ENCODE measurements around the gene MRNIP. TPM values are rescaled to one million over a fixed set of nuclear protein-coding genes. Genes with fewer than 3 reads are reported as not detected.
A peak's percentile ranks its signal among the peaks of the same experiment; 100 is the strongest.

The MRNIP gene
- total RNA-seq, 1 donor from 2014 or later = 11.8 TPM

GRCh38 chr5:179867476-179867875, 8.9 kb upstream of the MRNIP start:
- DNase-seq (ENCODE audit: low read depth) (no peak), FAIRE-seq (no peak)
- no peak overlapping the region for H3K4me3 ChIP-seq (ENCODE audit: low read depth, low read length)
- no peak for TF ChIP-seq CTCF (IDR thresholded peaks at IDR 0.05; ENCODE audit: insufficient read depth, low read length, severe bottlenecking)
- H3K27me3 ChIP-seq (ENCODE audit: control insufficient read depth, insufficient read depth, low read length) = no peaks in the 10 kb centered on the region
- peaks cover 41% of the 10 kb centered on the region for H3K36me3 ChIP-seq (ENCODE audit: control insufficient read depth, insufficient read depth, low read length)

GRCh38 chr5:179867079-179867465, 8.5 kb upstream of the MRNIP start:
- no peak for FAIRE-seq
- no peak for TF ChIP-seq CTCF (IDR thresholded peaks at IDR 0.05; ENCODE audit: insufficient read depth, low read length, severe bottlenecking)
- Histone ChIP-seq H3K27me3 (ENCODE audit: control insufficient read depth, insufficient read depth, low read length) (no peaks in the 10 kb centered on the region), H3K36me3 (ENCODE audit: control insufficient read depth, insufficient read depth, low read length) (peaks cover 37% of the 10 kb centered on the region), H3K4me3 (ENCODE audit: low read depth, low read length) (no peak overlapping the region)
- no peak for DNase-seq (ENCODE audit: low read depth)

GRCh38 chr5:179866241-179867078, 7.8 kb upstream of the MRNIP start:
- peaks cover 37% of the 10 kb centered on the region for H3K36me3 ChIP-seq (ENCODE audit: control insufficient read depth, insufficient read depth, low read length)
- H3K27me3 ChIP-seq (ENCODE audit: control insufficient read depth, insufficient read depth, low read length) = no peaks in the 10 kb centered on the region
- H3K4me3 ChIP-seq (ENCODE audit: low read depth, low read length) = no peak overlapping the region
- DNase-seq (ENCODE audit: low read depth) (peak; percentile 10), FAIRE-seq (peak; percentile 96)
- peak; percentile 4 for TF ChIP-seq CTCF (IDR thresholded peaks at IDR 0.05; ENCODE audit: insufficient read depth, low read length, severe bottlenecking)

GRCh38 chr5:179865491-179866240, 7.0 kb upstream of the MRNIP start:
- peak; percentile 47 for DNase-seq (ENCODE audit: low read depth)
- H3K36me3 ChIP-seq (ENCODE audit: control insufficient read depth, insufficient read depth, low read length) = peaks cover 37% of the 10 kb centered on the region
- TF ChIP-seq CTCF (IDR thresholded peaks at IDR 0.05; ENCODE audit: insufficient read depth, low read length, severe bottlenecking) = no peak
- no peak overlapping the region for H3K4me3 ChIP-seq (ENCODE audit: low read depth, low read length)
- no peak for FAIRE-seq
- no peaks in the 10 kb centered on the region for H3K27me3 ChIP-seq (ENCODE audit: control insufficient read depth, insufficient read depth, low read length)

GRCh38 chr5:179864686-179865085, 6.1 kb upstream of the MRNIP start:
- FAIRE-seq (no peak), DNase-seq (ENCODE audit: low read depth) (no peak)
- Histone ChIP-seq H3K27me3 (ENCODE audit: control insufficient read depth, insufficient read depth, low read length) (no peaks in the 10 kb centered on the region), H3K36me3 (ENCODE audit: control insufficient read depth, insufficient read depth, low read length) (peaks cover 33% of the 10 kb centered on the region), H3K4me3 (ENCODE audit: low read depth, low read length) (no peak overlapping the region)
- no peak for TF ChIP-seq CTCF (IDR thresholded peaks at IDR 0.05; ENCODE audit: insufficient read depth, low read length, severe bottlenecking)
